Activated naive CD4-positive, alpha-beta T cell treated with anti-CD3 and anti-CD28 coated beads, Interleukin-2, amount 10 ng/mL, durations not matched to agents 7 days and 5 days (primary cell): ENCODE data around the gene MC2R.

Experiments
- CTCF ChIA-PET: fragments of 350-600 bp; sonication (Branson Sonifier 250); formaldehyde crosslinking; loops from one replicate; lab custom pipeline; 2021; ENCODE audit warnings: antibody characterized with exemption; lab: Charles Lee
- DNase-seq: peaks from one replicate; pipeline ENCODE4 v3.0.0-alpha.2; 2020
- H3K27ac Mint-ChIP-seq: one replicate; pipeline ENCODE4 v1.8.0; 2021; ENCODE audit warnings: mild to moderate bottlenecking, moderate library complexity, mixed read lengths
- H3K27me3 Mint-ChIP-seq: one replicate; pipeline ENCODE4 v1.8.0; 2021; ENCODE audit warnings: mild to moderate bottlenecking, mixed read lengths
- H3K36me3 Mint-ChIP-seq: one replicate; pipeline ENCODE4 v1.8.0; 2021; ENCODE audit warnings: mixed read lengths
- H3K4me1 Mint-ChIP-seq: one replicate; pipeline ENCODE4 v1.8.0; 2021; ENCODE audit warnings: mixed read lengths
- H3K4me3 Mint-ChIP-seq: one replicate; pipeline ENCODE4 v1.8.0; 2021; ENCODE audit warnings: mild to moderate bottlenecking, moderate library complexity, mixed read lengths
- H3K9me3 Mint-ChIP-seq: one replicate; pipeline ENCODE4 v1.8.0; 2021; ENCODE audit warnings: mixed read lengths

Gene MC2R

DNA sequence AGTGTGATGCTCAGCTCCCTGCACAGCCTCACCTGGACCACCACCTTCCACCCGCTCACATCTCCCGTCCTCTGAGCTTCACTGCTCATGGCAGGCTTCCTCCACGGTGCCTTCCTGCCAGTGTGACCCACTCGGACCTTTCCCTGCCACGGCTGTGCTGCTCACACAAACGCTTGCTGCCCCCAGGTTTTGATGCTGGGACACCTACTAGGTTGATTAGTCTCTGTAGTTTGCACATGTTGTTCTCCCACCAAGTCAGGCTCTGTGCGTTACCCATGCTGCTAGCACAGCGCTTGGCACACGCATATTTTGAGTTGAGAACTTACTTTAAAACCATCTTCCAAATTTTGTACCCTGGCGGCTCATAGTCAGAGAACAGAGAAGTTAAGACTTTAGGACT lies 2.1 kb downstream of the MC2R start:
- CTCF ChIA-PET, result no interaction called here
- no peak overlapping the region for H3K4me3 Mint-ChIP-seq
- no peaks in the 10 kb centered on the region for H3K36me3 Mint-ChIP-seq
- no peaks in the 10 kb centered on the region for H3K4me1 Mint-ChIP-seq
- no peak for DNase-seq
- H3K27me3 Mint-ChIP-seq, result peaks cover 7% of the 10 kb centered on the region
- H3K9me3 Mint-ChIP-seq, result no peaks in the 10 kb centered on the region
- no peak overlapping the region for H3K27ac Mint-ChIP-seq

- no peaks in the 10 kb centered on the region for H3K36me3 Mint-ChIP-seq
- CTCF ChIA-PET, result no interaction called here
- no peak for DNase-seq
- H3K4me3 Mint-ChIP-seq, result no peak overlapping the region
- no peaks in the 10 kb centered on the region for H3K9me3 Mint-ChIP-seq
- no peak overlapping the region for H3K27ac Mint-ChIP-seq
- H3K4me1 Mint-ChIP-seq, result no peaks in the 10 kb centered on the region
- H3K27me3 Mint-ChIP-seq, result peaks cover 7% of the 10 kb centered on the region
These were observed 2.7 kb downstream of the MC2R start for GRCh38 chr18:13912601-13913000.

DNA sequence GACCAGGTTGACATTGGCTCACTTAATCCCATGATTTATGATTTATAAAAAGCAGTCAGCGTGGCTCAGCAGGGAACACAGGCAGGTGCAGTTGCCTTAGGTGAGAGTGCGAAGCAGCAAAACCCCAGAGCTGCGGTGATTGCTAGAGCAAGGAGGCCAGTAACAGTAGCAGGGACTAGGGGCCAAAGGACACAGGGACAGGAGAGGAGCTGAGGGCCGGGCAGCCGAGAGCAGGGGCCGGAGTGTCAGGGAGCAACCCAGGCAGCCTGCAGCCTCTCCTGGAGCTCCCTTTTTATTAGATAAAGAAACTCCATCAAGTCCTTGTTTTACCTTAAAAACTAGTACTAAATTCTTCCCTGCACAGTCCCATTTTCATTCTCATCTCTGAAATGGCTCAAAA lies 4.3 kb downstream of the MC2R start:
- Mint-ChIP-seq H3K9me3 (no peaks in the 10 kb centered on the region), H3K27ac (no peak overlapping the region), H3K4me1 (no peaks in the 10 kb centered on the region), H3K4me3 (no peak overlapping the region), H3K36me3 (no peaks in the 10 kb centered on the region), H3K27me3 (peaks cover 4% of the 10 kb centered on the region)
- CTCF ChIA-PET, result no interaction called here
- DNase-seq, result no peak

- Mint-ChIP-seq H3K36me3 (no peaks in the 10 kb centered on the region), H3K9me3 (no peaks in the 10 kb centered on the region), H3K27ac (no peak overlapping the region), H3K4me1 (no peaks in the 10 kb centered on the region), H3K27me3 (peaks cover 3% of the 10 kb centered on the region), H3K4me3 (no peak overlapping the region)
- no peak for DNase-seq
- CTCF ChIA-PET, result interaction anchor here (0.5 kb wide), 1 partner anchor 202 kb away, joined by 3 read pairs; no protein-coding TSS in a partner anchor
These were observed 4.8 kb downstream of the MC2R start for GRCh38 chr18:13910501-13910900.

- H3K4me3 Mint-ChIP-seq, result no peak overlapping the region
- CTCF ChIA-PET, result no interaction called here
- no peaks in the 10 kb centered on the region for H3K4me1 Mint-ChIP-seq
- H3K9me3 Mint-ChIP-seq, result no peaks in the 10 kb centered on the region
- H3K27me3 Mint-ChIP-seq, result peaks cover 3% of the 10 kb centered on the region
- H3K36me3 Mint-ChIP-seq, result no peaks in the 10 kb centered on the region
- no peak for DNase-seq
- no peak overlapping the region for H3K27ac Mint-ChIP-seq
These were observed 6.0 kb downstream of the MC2R start for GRCh38 chr18:13909141-13909940.

- Mint-ChIP-seq H3K36me3 (no peaks in the 10 kb centered on the region), H3K4me1 (no peaks in the 10 kb centered on the region), H3K4me3 (no peak overlapping the region), H3K27ac (no peak overlapping the region), H3K27me3 (peaks cover 7% of the 10 kb centered on the region), H3K9me3 (peaks cover 4% of the 10 kb centered on the region)
- DNase-seq, result no peak
- CTCF ChIA-PET, result no interaction called here
These were observed 14.7 kb downstream of the MC2R start for GRCh38 chr18:13900633-13901032.

- Mint-ChIP-seq H3K4me3 (no peak overlapping the region), H3K4me1 (no peaks in the 10 kb centered on the region), H3K27ac (no peak overlapping the region), H3K9me3 (peaks cover 4% of the 10 kb centered on the region), H3K27me3 (peaks cover 23% of the 10 kb centered on the region), H3K36me3 (no peaks in the 10 kb centered on the region)
- CTCF ChIA-PET, result no interaction called here
- DNase-seq, result no peak
These were observed 19.8 kb downstream of the MC2R start for GRCh38 chr18:13895505-13896033.

DNA sequence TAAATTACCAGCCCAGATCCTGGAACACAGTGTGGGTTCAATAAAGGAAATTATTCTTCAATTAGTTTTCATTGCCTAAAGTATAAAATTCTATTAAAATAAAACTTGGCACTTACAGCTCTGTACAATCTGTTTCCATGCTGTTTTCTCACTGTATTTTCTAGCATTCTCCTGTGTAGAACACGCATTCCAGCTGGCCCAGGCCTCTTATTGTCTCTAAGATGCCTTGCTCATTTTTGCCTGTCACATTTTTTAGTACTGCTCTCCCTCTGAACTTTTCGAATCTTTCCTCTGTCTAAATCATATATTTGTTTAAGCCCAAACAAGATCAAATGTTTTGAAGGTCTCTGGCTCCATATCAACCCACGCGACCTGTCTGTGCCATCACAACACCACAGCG lies 20.8 kb downstream of the MC2R start:
- Mint-ChIP-seq H3K36me3 (no peaks in the 10 kb centered on the region), H3K4me3 (no peak overlapping the region), H3K4me1 (no peaks in the 10 kb centered on the region), H3K27me3 (peaks cover 29% of the 10 kb centered on the region), H3K27ac (no peak overlapping the region), H3K9me3 (no peaks in the 10 kb centered on the region)
- CTCF ChIA-PET, result no interaction called here
- DNase-seq, result no peak

DNA sequence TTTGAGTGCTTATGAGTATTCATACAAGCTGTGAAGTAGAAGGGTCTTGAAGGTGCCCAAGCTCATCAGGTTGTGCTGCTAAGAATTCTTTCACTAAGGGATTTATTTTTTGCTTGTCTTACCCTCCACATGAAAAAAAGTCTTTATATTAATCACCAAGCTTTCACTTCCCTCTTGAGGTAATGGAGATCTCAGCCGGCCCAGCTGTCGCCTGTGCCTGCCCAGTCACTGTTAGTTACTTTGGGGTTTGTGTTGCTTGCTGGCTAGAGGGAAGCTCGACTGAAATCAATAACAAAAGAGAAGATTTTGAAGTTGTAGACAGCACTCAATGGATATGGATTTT lies 21.9 kb downstream of the MC2R start:
- H3K27me3 Mint-ChIP-seq, result peaks cover 31% of the 10 kb centered on the region
- no peak overlapping the region for H3K4me3 Mint-ChIP-seq
- CTCF ChIA-PET, result no interaction called here

DNA sequence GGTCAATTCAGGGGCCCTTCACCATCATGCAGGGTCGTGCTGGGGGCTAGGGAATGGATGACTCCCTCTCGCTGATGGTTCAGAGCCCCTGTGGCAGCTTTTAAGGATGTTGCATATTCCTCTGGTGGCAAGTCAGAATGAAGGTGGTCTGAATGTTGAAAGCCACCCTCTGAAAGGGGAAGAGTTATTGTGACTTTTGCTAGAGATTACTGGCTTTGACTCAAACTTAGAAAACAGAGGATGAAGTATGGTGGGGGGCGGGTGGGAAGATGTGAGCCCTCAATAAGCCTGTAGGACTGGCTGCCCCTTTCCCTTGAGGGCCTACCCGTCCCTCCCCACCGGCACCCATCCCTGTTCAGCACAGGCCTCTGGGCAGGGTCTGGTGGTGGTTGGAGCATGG lies 23.2 kb downstream of the MC2R start:
- Mint-ChIP-seq H3K27me3 (peaks cover 26% of the 10 kb centered on the region), H3K9me3 (no peaks in the 10 kb centered on the region), H3K36me3 (no peaks in the 10 kb centered on the region), H3K4me1 (no peaks in the 10 kb centered on the region), H3K27ac (no peak overlapping the region), H3K4me3 (no peak overlapping the region)
- no peak for DNase-seq
- CTCF ChIA-PET, result no interaction called here

More for the DNA sequence above, 21.9 kb downstream of the MC2R start:
- H3K4me1 Mint-ChIP-seq, result no peaks in the 10 kb centered on the region
- H3K36me3 Mint-ChIP-seq, result no peaks in the 10 kb centered on the region
- DNase-seq, result no peak
- H3K9me3 Mint-ChIP-seq, result no peaks in the 10 kb centered on the region
- no peak overlapping the region for H3K27ac Mint-ChIP-seq

DNA sequence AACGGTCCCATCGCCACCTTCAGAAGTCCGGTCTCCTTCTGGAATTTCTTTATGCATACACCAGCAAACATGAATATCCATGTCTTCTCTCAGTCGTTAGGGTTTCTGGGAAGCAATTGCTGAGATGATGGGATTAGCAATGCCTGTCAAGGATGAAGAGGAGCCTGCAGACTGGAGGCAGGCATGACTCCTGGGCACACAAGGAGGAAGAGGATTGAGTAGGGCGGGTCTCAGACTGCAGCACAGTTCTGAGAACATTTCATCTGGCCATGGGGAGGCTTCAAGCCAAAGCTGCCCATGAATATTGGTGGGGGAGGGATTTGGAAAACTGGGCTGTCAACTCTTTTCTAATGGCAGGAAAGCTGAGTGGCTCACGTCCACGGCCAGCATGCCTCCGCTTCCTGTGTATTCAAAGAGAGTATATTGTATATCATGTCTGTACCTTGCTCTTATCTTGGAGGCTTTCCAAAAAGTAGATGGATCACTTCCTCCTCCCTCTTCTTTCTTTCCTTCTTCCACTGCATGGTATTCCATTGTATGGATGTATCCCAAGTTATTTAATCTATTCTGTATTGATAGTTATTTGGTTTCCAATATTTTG lies 24.5 kb downstream of the MC2R start:
- Mint-ChIP-seq H3K27me3 (peaks cover 26% of the 10 kb centered on the region), H3K36me3 (no peaks in the 10 kb centered on the region), H3K4me3 (no peak overlapping the region), H3K9me3 (no peaks in the 10 kb centered on the region), H3K27ac (no peak overlapping the region), H3K4me1 (no peaks in the 10 kb centered on the region)
- no peak for DNase-seq
- CTCF ChIA-PET, result no interaction called here

- H3K36me3 Mint-ChIP-seq, result no peaks in the 10 kb centered on the region
- CTCF ChIA-PET, result no interaction called here
- H3K9me3 Mint-ChIP-seq, result no peaks in the 10 kb centered on the region
- no peak for DNase-seq
- H3K4me1 Mint-ChIP-seq, result no peaks in the 10 kb centered on the region
- H3K27ac Mint-ChIP-seq, result no peak overlapping the region
- H3K27me3 Mint-ChIP-seq, result peaks cover 20% of the 10 kb centered on the region
- H3K4me3 Mint-ChIP-seq, result no peak overlapping the region
These were observed 25.7 kb downstream of the MC2R start for GRCh38 chr18:13889671-13890070.

DNA sequence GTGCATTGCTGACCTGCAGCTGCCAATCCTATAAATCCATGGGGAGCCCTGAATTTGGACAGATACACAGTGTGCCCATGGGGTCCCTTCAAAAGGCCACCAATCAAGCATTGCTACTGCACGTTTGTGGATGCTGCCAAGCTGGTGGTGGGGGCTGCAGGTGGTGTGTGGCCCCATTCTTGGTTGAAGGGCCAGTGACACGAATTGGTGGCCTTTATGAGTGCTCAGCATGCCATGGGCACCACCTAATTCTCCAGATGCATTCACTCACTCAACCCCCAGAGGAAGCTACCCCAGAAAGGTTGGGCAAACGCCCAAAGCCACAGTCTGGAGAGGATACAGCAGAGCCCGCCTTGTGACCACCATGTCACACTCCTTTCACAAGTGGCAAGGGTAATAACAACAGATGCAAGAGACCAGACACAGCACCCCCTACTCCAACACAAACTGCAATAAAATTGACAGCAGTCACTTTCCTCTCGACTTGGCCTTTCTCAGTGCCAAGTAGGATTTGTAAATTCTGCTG lies 27.1 kb downstream of the MC2R start:
- Mint-ChIP-seq H3K27me3 (peaks cover 20% of the 10 kb centered on the region), H3K4me3 (no peak overlapping the region), H3K27ac (no peak overlapping the region), H3K9me3 (no peaks in the 10 kb centered on the region), H3K36me3 (no peaks in the 10 kb centered on the region), H3K4me1 (no peaks in the 10 kb centered on the region)
- CTCF ChIA-PET, result no interaction called here
- no peak for DNase-seq

- DNase-seq, result no peak
- H3K27ac Mint-ChIP-seq, result no peak overlapping the region
- CTCF ChIA-PET, result no interaction called here
- no peaks in the 10 kb centered on the region for H3K4me1 Mint-ChIP-seq
- H3K4me3 Mint-ChIP-seq, result no peak overlapping the region
- peaks cover 4% of the 10 kb centered on the region for H3K27me3 Mint-ChIP-seq
- no peaks in the 10 kb centered on the region for H3K9me3 Mint-ChIP-seq
- no peaks in the 10 kb centered on the region for H3K36me3 Mint-ChIP-seq
These were observed 30.3 kb downstream of the MC2R start for GRCh38 chr18:13885009-13885408.

DNA sequence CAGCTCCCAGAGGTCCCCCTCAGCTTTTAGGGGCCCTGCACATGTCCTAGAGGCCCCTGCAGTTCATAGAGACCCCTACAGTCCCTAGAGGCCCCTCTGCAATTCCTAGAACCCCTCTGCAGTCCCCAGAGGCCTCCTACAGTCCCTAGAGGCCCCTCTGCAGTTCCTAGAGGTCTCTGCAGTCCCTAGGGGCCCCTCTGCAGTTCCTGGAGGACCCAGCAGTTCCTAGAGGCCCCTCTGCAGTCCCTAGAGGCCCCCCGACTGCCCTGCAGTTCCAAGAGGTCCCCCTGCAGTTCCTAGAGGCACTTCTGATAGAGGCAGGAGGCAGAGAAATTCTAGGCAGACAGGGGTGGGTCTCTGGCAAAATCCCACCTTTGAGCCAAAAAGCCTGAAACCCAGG lies 35.4 kb downstream of the MC2R start:
- H3K4me1 Mint-ChIP-seq, result no peaks in the 10 kb centered on the region
- no peaks in the 10 kb centered on the region for H3K36me3 Mint-ChIP-seq
- H3K9me3 Mint-ChIP-seq, result no peaks in the 10 kb centered on the region
- CTCF ChIA-PET, result interaction anchor here (1.2 kb wide), 1 partner anchor 39 kb away, joined by 4 read pairs; no protein-coding TSS in a partner anchor
- H3K27me3 Mint-ChIP-seq, result peaks cover 12% of the 10 kb centered on the region
- no peak overlapping the region for H3K4me3 Mint-ChIP-seq
- H3K27ac Mint-ChIP-seq, result no peak overlapping the region
- no peak for DNase-seq
